GM23338 (cell line): ENCODE data around the gene CD34. TPM values are rescaled to one million over a fixed set of nuclear protein-coding genes. Genes with fewer than 3 reads are reported as not detected.

Experiments used
- ATAC-seq: fragments of 200-7000 bp; cut with Tn5 transposase; 3 replicates; pipeline ENCODE4 v1.9.1; 2020
- DNase-seq: peaks from one replicate; pipeline ENCODE4 v3.0.0-alpha.2; 2015; ENCODE audit warnings: low spot score
- H2AFZ ChIP-seq: fragments of 200-600 bp; sonication (generic); 2 replicates; pipeline ENCODE4 v1.8.0; 2016; ENCODE audit warnings: antibody characterized with exemption, mild to moderate bottlenecking, moderate library complexity
- H3F3A ChIP-seq: fragments of 200-600 bp; sonication (generic); replicated peaks from 2 replicates; pipeline ENCODE4 v1.8.0; 2017; ENCODE audit warnings: antibody characterized with exemption, mixed run types, low read depth
- H3K27ac ChIP-seq: fragments of 200-600 bp; sonication (generic); 2 replicates; pipeline ENCODE4 v1.6.1; 2016; ENCODE audit warnings: low read depth
- H3K27me3 ChIP-seq: fragments of 200-600 bp; sonication (generic); 2 replicates; pipeline ENCODE4 v1.8.0; 2016; ENCODE audit warnings: mild to moderate bottlenecking, mixed run types, moderate library complexity; ENCODE audit not compliant: insufficient read depth
- H3K36me3 ChIP-seq: fragments of 200-600 bp; sonication (generic); 2 replicates; pipeline ENCODE4 v1.8.0; 2016; ENCODE audit warnings: mild to moderate bottlenecking; ENCODE audit not compliant: insufficient read depth
- H3K4me1 ChIP-seq: fragments of 200-600 bp; sonication (generic); 2 replicates; pipeline ENCODE4 v1.8.0; 2016; ENCODE audit warnings: mild to moderate bottlenecking, moderate library complexity; ENCODE audit not compliant: insufficient read depth
- H3K4me2 ChIP-seq: fragments of 200-600 bp; sonication (generic); 2 replicates; pipeline ENCODE4 v1.7.1; 2017; ENCODE audit warnings: mixed run types
- H3K4me3 ChIP-seq: fragments of 200-600 bp; sonication (generic); 2 replicates; pipeline ENCODE4 v1.6.1; 2016; ENCODE audit warnings: mixed run types
- H3K79me2 ChIP-seq: fragments of 200-600 bp; sonication (generic); replicated peaks from 2 replicates; pipeline ENCODE4 v1.8.0; 2017; ENCODE audit warnings: mild to moderate bottlenecking; ENCODE audit not compliant: insufficient read depth
- H3K9me2 ChIP-seq: fragments of 200-600 bp; sonication (generic); 2 replicates; pipeline ENCODE4 v1.8.0; 2017; ENCODE audit not compliant: insufficient read depth
- H4K20me1 ChIP-seq: fragments of 200-600 bp; sonication (generic); replicated peaks from 2 replicates; pipeline ENCODE4 v1.8.0; 2017; ENCODE audit warnings: mild to moderate bottlenecking; ENCODE audit not compliant: insufficient read depth
- H3K27ac Mint-ChIP-seq: 2 replicates; pipeline ENCODE4 v1.8.0; 2020; ENCODE audit warnings: inconsistent platforms, mild to moderate bottlenecking, moderate library complexity, mixed read lengths
- H3K27me3 Mint-ChIP-seq: 3 replicates; pipeline ENCODE4 v1.8.0; 2022; ENCODE audit warnings: low read depth, mild to moderate bottlenecking, moderate library complexity, mixed read lengths, inconsistent platforms; ENCODE audit not compliant: insufficient read depth, poor library complexity
- H3K36me3 Mint-ChIP-seq: 3 replicates; pipeline ENCODE4 v1.8.0; 2021; ENCODE audit warnings: low read depth, mild to moderate bottlenecking, inconsistent platforms, moderate library complexity, mixed read lengths
- H3K4me1 Mint-ChIP-seq: 3 replicates; pipeline ENCODE4 v1.8.0; 2020; ENCODE audit warnings: mild to moderate bottlenecking, inconsistent platforms, mixed read lengths
- H3K4me3 Mint-ChIP-seq: 3 replicates; pipeline ENCODE4 v1.8.0; 2021; ENCODE audit warnings: moderate library complexity, mild to moderate bottlenecking, inconsistent platforms, mixed read lengths
- H3K9me3 Mint-ChIP-seq: 3 replicates; pipeline ENCODE4 v1.8.0; 2020; ENCODE audit warnings: moderate library complexity, mild to moderate bottlenecking, inconsistent platforms, mixed read lengths
- CREB1 ChIP-seq: fragments of 250-450 bp; sonication (Bioruptor Pico); IDR thresholded peaks from 2 replicates; pipeline ENCODE4 v1.5.0; 2020; ENCODE audit warnings: low read depth, mild to moderate bottlenecking, moderate library complexity
- EZH2 ChIP-seq: fragments of 200-600 bp; sonication (generic); IDR thresholded peaks from one replicate; pipeline ENCODE4 v1.8.0; 2017; ENCODE audit warnings: antibody characterized with exemption, mild to moderate bottlenecking, low read depth; ENCODE audit not compliant: unreplicated experiment
- EZH2phosphoT487 ChIP-seq: fragments of 200-600 bp; sonication (generic); IDR thresholded peaks from one replicate; pipeline ENCODE4 v1.8.1; 2018; ENCODE audit warnings: antibody characterized with exemption; ENCODE audit not compliant: unreplicated experiment
- JUNB ChIP-seq: IDR thresholded peaks from one replicate; pipeline ENCODE4 v1.6.1; 2016; ENCODE audit warnings: antibody characterized with exemption; ENCODE audit not compliant: unreplicated experiment
- NANOG ChIP-seq: IDR thresholded peaks from 2 replicates; pipeline ENCODE4 v1.6.1; 2016; ENCODE audit warnings: antibody characterized with exemption, borderline replicate concordance
- POLR2AphosphoS5 ChIP-seq: IDR thresholded peaks from 2 replicates; pipeline ENCODE4 v1.6.1; 2016; ENCODE audit warnings: antibody characterized with exemption, low read depth
- STAT1 ChIP-seq: IDR thresholded peaks from one replicate; pipeline ENCODE4 v1.6.1; 2016; ENCODE audit warnings: antibody characterized with exemption; ENCODE audit not compliant: unreplicated experiment
- ZNF114 ChIP-seq: fragments of 250-450 bp; sonication (Bioruptor Pico); IDR thresholded peaks from 2 replicates; pipeline ENCODE4 v1.5.0; 2020; ENCODE audit warnings: mild to moderate bottlenecking, moderate library complexity
- ZNF331 ChIP-seq: fragments of 250-450 bp; sonication (Bioruptor Pico); IDR thresholded peaks from 2 replicates; pipeline ENCODE4 v1.5.0; 2020; ENCODE audit warnings: low read depth, mild to moderate bottlenecking, moderate library complexity
- polyA plus RNA-seq: library from polyadenylated mRNA; unstranded; fragments of >200 nt; fragmentation: Nextera tagmentation; extraction: Ambion mirVana; gene quantifications from 2 replicates; pipeline ENCODE4 v1.2.1, GENCODE V29; 2016
- total RNA-seq: library from RNA; depleted of rRNA; stranded (reverse); fragments of >200 nt; shearing (Covaris generic); gene quantifications from 2 replicates; pipeline ENCODE4 v1.2.3, GENCODE V29; 2014
- TF ChIP-seq, protein P1 (sequence below), 2 experiments: fragments of 200-600 bp in 1 of 2; sonication (generic) in 1 of 2; conservative IDR thresholded peaks; 2 replicates each; pipeline versions ENCODE4 v1.5.1 to v1.6.1; 2016 to 2017; ENCODE audit warnings: antibody characterized with exemption in 2 of 2, low read depth in 2 of 2, mild to moderate bottlenecking in 2 of 2, moderate library complexity in 1 of 2
- TF ChIP-seq, protein P2 (sequence below): IDR thresholded peaks from one replicate; pipeline ENCODE4 v1.6.1; 2018; ENCODE audit warnings: antibody characterized with exemption; ENCODE audit not compliant: unreplicated experiment
- TF ChIP-seq, protein P3 (sequence below): fragments of 250-450 bp; sonication (Bioruptor Pico); IDR thresholded peaks from 2 replicates; pipeline ENCODE4 v1.5.0; 2020; ENCODE audit warnings: mild to moderate bottlenecking, moderate library complexity
- TF ChIP-seq, protein P4 (sequence below): IDR thresholded peaks from 2 replicates; pipeline ENCODE4 v1.6.1; 2016; ENCODE audit warnings: antibody characterized with exemption

CD34 gene
- total and polyA plus RNA-seq, 2 experiments from 2014 or later, result 0.07 to 0.18 TPM

DNA sequence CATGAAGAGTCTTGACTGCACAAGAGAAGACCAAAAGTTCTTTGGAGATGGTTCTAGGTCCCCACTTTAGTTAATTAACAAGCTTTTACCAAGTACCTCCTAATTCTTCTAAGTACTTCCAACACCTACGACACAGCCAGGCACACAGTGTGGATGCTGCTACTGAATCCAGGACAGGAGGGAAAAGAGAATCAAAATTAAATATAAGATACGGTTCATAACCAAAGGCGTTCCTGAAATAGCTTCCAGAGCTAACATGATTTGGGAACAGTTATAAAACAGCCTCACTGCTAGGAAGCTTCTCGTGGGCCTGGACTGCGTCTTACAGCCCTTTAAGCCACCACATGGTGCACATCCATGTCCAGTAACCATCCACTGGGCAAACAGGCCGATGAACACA, 75.0 kb downstream of the CD34 start:
- Histone ChIP-seq H3K4me2 (no peak overlapping the region), H3K36me3 (no peaks in the 10 kb centered on the region), H3K4me1 (no peaks in the 10 kb centered on the region), H2AFZ (no peak overlapping the region), H3K27me3 (no peaks in the 10 kb centered on the region), H3F3A (no peaks in the 10 kb centered on the region), H4K20me1 (no peaks in the 10 kb centered on the region), H3K9me2 (0 out of 2 replicates have a peak, but pooled peaks cover 6% of the 10 kb centered on the region), H3K4me3 (no peak overlapping the region), H3K79me2 (no peaks in the 10 kb centered on the region), H3K27ac (no peak overlapping the region)
- Mint-ChIP-seq H3K27me3 (peaks cover 5% of the 10 kb centered on the region), H3K4me1 (no peaks in the 10 kb centered on the region; the same call in 2 of the 3 replicates), H3K9me3 (no peaks in the 10 kb centered on the region), H3K4me3 (no peak overlapping the region), H3K27ac (no peak overlapping the region), H3K36me3 (no peaks in the 10 kb centered on the region)
- DNase-seq, result no peak
- TF ChIP-seq, protein P1, sequence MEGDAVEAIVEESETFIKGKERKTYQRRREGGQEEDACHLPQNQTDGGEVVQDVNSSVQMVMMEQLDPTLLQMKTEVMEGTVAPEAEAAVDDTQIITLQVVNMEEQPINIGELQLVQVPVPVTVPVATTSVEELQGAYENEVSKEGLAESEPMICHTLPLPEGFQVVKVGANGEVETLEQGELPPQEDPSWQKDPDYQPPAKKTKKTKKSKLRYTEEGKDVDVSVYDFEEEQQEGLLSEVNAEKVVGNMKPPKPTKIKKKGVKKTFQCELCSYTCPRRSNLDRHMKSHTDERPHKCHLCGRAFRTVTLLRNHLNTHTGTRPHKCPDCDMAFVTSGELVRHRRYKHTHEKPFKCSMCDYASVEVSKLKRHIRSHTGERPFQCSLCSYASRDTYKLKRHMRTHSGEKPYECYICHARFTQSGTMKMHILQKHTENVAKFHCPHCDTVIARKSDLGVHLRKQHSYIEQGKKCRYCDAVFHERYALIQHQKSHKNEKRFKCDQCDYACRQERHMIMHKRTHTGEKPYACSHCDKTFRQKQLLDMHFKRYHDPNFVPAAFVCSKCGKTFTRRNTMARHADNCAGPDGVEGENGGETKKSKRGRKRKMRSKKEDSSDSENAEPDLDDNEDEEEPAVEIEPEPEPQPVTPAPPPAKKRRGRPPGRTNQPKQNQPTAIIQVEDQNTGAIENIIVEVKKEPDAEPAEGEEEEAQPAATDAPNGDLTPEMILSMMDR (conservative IDR thresholded peaks at IDR 0.05; ENCODE audit: low read depth in 2 of 2), result no peak
- TF ChIP-seq EZH2 (no peak), ZNF114 (CRISPR knock-in tag) (no peak), STAT1 (no peak), JUNB (no peak), CREB1 (CRISPR knock-in tag) (no peak), ZNF331 (CRISPR knock-in tag) (no peak), NANOG (no peak), EZH2phosphoT487 (no peak), POLR2AphosphoS5 (no peak)
- TF ChIP-seq, protein P2, sequence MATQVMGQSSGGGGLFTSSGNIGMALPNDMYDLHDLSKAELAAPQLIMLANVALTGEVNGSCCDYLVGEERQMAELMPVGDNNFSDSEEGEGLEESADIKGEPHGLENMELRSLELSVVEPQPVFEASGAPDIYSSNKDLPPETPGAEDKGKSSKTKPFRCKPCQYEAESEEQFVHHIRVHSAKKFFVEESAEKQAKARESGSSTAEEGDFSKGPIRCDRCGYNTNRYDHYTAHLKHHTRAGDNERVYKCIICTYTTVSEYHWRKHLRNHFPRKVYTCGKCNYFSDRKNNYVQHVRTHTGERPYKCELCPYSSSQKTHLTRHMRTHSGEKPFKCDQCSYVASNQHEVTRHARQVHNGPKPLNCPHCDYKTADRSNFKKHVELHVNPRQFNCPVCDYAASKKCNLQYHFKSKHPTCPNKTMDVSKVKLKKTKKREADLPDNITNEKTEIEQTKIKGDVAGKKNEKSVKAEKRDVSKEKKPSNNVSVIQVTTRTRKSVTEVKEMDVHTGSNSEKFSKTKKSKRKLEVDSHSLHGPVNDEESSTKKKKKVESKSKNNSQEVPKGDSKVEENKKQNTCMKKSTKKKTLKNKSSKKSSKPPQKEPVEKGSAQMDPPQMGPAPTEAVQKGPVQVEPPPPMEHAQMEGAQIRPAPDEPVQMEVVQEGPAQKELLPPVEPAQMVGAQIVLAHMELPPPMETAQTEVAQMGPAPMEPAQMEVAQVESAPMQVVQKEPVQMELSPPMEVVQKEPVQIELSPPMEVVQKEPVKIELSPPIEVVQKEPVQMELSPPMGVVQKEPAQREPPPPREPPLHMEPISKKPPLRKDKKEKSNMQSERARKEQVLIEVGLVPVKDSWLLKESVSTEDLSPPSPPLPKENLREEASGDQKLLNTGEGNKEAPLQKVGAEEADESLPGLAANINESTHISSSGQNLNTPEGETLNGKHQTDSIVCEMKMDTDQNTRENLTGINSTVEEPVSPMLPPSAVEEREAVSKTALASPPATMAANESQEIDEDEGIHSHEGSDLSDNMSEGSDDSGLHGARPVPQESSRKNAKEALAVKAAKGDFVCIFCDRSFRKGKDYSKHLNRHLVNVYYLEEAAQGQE, result no peak
- TF ChIP-seq, protein P3, sequence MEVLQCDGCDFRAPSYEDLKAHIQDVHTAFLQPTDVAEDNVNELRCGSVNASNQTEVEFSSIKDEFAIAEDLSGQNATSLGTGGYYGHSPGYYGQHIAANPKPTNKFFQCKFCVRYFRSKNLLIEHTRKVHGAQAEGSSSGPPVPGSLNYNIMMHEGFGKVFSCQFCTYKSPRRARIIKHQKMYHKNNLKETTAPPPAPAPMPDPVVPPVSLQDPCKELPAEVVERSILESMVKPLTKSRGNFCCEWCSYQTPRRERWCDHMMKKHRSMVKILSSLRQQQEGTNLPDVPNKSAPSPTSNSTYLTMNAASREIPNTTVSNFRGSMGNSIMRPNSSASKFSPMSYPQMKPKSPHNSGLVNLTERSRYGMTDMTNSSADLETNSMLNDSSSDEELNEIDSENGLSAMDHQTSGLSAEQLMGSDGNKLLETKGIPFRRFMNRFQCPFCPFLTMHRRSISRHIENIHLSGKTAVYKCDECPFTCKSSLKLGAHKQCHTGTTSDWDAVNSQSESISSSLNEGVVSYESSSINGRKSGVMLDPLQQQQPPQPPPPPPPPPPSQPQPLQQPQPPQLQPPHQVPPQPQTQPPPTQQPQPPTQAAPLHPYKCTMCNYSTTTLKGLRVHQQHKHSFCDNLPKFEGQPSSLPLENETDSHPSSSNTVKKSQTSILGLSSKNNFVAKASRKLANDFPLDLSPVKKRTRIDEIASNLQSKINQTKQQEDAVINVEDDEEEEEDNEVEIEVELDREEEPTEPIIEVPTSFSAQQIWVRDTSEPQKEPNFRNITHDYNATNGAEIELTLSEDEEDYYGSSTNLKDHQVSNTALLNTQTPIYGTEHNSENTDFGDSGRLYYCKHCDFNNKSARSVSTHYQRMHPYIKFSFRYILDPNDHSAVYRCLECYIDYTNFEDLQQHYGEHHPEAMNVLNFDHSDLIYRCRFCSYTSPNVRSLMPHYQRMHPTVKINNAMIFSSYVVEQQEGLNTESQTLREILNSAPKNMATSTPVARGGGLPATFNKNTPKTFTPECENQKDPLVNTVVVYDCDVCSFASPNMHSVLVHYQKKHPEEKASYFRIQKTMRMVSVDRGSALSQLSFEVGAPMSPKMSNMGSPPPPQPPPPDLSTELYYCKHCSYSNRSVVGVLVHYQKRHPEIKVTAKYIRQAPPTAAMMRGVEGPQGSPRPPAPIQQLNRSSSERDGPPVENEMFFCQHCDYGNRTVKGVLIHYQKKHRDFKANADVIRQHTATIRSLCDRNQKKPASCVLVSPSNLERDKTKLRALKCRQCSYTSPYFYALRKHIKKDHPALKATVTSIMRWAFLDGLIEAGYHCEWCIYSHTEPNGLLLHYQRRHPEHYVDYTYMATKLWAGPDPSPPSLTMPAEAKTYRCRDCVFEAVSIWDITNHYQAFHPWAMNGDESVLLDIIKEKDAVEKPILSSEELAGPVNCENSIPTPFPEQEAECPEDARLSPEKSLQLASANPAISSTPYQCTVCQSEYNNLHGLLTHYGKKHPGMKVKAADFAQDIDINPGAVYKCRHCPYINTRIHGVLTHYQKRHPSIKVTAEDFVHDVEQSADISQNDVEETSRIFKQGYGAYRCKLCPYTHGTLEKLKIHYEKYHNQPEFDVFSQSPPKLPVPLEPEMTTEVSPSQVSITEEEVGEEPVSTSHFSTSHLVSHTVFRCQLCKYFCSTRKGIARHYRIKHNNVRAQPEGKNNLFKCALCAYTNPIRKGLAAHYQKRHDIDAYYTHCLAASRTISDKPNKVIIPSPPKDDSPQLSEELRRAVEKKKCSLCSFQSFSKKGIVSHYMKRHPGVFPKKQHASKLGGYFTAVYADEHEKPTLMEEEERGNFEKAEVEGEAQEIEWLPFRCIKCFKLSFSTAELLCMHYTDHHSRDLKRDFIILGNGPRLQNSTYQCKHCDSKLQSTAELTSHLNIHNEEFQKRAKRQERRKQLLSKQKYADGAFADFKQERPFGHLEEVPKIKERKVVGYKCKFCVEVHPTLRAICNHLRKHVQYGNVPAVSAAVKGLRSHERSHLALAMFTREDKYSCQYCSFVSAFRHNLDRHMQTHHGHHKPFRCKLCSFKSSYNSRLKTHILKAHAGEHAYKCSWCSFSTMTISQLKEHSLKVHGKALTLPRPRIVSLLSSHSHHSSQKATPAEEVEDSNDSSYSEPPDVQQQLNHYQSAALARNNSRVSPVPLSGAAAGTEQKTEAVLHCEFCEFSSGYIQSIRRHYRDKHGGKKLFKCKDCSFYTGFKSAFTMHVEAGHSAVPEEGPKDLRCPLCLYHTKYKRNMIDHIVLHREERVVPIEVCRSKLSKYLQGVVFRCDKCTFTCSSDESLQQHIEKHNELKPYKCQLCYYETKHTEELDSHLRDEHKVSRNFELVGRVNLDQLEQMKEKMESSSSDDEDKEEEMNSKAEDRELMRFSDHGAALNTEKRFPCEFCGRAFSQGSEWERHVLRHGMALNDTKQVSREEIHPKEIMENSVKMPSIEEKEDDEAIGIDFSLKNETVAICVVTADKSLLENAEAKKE, result no peak
- TF ChIP-seq, protein P4, sequence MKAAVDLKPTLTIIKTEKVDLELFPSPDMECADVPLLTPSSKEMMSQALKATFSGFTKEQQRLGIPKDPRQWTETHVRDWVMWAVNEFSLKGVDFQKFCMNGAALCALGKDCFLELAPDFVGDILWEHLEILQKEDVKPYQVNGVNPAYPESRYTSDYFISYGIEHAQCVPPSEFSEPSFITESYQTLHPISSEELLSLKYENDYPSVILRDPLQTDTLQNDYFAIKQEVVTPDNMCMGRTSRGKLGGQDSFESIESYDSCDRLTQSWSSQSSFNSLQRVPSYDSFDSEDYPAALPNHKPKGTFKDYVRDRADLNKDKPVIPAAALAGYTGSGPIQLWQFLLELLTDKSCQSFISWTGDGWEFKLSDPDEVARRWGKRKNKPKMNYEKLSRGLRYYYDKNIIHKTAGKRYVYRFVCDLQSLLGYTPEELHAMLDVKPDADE, result no peak
- no peak for ATAC-seq
